ENCODE results near the gene BMPR2.
"Not testable (repeated sequence)": the region's sequence is repeated elsewhere in the genome, so short reads cannot be mapped to it uniquely, and the experiment has no call there.

The BMPR2 gene

DNA sequence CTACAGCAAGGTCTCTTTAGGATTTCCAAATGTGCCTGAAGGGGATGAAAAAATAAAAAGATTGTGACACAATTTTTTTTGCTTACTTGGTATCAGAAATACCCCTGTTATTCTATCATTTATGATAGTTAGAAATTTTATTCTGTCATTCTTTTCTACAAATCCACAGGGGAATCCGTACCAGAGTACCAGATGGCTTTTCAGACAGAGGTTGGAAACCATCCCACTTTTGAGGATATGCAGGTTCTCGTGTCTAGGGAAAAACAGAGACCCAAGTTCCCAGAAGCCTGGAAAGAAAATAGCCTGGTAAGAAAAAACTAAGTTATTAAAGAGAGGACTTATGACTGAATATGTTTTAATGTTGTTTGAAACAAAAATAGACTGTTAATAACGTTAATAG lies 166.0 kb downstream of the BMPR2 start:
- no peak for DNase-seq

DNA sequence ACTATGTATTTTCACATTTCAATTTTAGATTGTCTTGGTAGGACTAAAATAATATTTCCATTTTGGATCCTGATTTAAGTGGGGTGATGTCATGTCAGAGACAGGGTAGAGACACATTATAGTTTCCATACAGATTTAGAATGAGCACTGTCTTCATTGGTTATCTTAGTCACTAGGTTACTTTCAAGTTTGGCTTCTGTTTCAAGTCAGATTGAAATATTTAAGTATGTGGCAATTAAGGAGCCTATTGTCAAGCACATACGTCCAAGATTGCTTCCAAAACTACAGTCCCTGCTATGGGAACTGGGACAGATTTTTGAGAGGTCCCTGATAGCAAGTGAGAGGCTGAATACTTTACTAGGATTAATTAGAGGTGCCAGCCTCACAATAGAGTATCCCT lies 169.4 kb downstream of the BMPR2 start:
- DNase-seq: no peak

DNA sequence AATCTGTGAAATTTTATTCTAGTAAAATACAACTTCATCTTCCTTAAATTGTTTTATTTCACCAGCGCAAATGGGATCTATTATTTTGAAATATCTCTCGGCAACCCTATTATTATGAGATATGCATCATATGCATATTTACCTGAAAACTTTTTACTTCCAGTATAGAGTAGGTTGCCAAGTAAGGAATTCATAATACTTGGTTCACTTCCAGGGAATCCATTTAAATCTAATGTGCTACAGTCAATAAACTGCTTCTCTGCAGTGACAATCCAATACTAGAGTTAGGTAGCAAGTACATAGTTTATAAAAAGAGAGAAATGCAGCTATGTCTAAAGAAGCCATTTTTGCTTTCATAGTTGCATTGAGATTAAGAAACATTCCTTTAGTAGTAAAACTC lies 169.8 kb downstream of the BMPR2 start:
- no peak for DNase-seq

DNA sequence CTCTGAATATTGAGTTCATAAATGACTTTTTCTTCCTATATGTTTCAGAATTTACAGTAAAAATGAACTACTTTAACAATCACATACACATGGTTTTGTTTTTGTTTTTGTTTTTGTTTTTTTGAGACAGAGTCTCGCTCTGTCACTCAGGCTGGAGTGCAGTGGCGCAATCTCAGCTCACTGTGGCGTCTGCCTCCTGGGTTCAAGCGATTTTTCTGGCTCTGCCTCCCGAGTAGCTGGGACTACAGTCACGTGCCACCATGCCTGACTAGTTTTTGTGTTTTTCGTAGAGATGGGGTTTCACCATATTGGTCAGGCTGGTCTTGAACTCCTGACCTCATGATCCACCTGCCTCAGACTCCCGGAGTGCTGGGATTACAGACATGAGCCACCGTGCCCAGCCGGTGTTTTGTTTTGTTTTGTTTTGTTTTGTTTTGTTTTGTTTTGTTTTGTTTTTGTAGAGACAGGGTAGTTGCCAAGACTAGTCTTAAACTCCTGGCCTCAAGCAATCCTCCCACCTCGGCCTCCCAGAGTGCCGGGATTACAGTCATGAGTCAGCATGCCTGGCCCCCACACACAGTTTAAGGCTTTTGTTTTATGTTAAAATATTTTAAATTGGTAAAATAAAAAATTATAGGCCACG lies 170.5 kb downstream of the BMPR2 start:
- not testable (repeated sequence) for DNase-seq

DNA sequence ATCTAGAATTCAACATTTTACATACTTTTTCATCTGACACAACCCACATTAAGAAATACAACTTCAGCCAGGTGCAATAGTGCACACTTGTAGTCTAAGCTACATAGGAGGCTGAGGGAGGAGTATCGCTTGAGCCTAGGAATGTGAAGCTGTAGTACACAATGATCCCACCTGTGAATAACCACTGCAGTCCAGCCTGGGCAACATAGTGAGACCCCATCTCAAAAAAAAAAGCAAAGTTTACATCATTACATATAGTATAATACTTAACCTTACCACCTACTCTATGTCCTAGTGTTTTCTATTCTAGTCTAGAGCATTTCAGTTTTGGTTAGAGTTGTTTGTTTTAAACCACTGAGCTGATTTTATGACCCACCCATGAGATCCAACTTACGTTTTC lies 172.1 kb downstream of the BMPR2 start:
- DNase-seq: no peak

DNA sequence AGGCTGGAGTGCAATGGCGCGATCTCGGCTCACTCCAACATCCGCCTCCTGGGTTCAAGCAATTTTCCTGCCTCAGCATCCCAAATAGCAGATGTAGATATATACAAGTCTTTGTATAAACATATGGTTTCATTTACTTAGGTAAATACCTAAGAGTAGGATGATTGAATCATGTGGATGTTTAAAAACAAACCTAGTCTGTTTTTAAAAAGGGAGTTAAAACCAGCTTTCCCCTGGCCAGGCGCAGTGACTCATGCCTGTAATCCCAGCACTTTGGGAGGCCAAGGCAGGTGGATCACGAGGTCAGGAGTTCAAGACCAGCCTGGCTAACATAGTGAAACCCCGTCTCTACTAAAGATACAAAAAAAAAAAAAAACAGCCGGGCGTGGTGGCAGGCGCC lies 174.9 kb downstream of the BMPR2 start:
- not testable (repeated sequence) for DNase-seq

DNA sequence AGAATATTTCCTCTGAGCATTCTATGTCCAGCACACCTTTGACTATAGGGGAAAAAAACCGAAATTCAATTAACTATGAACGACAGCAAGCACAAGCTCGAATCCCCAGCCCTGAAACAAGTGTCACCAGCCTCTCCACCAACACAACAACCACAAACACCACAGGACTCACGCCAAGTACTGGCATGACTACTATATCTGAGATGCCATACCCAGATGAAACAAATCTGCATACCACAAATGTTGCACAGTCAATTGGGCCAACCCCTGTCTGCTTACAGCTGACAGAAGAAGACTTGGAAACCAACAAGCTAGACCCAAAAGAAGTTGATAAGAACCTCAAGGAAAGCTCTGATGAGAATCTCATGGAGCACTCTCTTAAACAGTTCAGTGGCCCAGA lies 179.2 kb downstream of the BMPR2 start:
- DNase-seq: no peak

DNA sequence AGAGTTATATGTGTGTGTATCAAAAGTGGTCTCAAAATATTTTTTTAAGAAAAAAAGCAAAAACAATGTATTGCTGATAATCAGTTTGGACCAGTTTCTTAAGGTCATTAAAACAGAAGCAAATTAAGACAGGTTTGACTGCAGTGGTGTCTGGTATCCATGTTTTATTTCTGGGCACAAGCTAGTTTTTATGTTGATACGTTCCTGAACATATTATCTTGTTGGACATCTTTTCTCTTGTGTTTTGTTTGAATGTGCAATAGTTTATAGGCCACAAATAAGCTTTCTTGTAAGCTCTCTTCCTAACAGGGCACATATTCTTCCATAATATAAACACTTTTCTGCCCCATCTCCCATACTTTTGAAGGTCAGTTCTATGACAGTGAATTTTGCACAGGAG lies 184.1 kb downstream of the BMPR2 start:
- no peak for DNase-seq

DNA sequence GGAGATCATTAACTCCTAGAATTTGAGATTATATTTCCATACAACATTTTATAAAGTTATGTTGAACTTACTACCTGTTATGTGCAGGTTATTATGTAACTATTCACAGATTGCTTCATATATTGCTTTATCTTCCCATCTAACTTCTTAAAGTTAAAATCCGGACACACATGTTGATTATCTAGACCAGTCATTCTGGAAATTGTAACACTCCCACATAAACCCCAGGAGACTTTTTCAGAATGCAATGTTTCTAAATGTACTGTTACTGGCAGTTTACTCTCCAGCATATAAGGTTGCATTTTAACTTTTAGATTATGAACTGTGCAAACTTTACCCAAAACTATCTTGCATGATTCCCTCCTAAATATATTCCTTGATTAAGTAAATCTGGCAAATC lies 188.1 kb downstream of the BMPR2 start:
- no peak for DNase-seq

DNA sequence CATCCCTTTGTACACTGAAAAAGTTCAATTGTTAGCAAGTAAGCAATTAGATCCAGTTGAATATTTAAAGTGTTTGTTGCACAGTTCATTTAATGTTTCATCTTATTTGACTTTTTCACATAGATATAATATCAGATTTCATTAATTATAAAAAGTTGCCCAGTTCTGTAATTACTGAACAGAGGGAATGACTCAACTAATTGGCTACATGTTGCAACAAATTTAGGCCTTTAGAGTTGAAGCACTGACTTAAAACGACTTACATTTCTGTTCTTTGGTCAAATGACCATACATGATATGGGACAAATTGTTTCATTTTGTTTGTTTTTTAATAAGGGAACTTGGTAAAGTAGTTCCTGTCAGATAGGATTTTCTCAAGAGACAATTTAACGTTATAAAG lies 190.2 kb downstream of the BMPR2 start:
- no peak for DNase-seq

DNA sequence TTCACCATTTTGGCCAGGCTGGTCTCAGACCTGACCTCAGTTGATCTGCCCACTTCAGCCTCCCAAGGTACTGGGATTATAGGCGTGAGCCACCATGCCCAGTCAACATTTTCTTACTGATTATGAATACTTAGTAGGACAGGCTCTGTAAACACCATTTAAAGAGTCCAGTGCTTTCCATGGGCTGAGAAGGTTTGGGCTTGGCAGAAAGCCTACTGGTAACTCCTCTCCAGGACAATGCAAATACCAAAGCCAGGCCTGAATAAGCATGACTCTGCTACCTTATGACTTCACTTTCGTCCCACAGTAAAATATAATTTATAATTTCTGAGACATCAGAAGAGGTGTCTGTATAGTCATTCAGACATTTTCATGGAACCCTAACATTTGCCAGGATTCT lies 198.4 kb downstream of the BMPR2 start:
- no peak for DNase-seq

DNA sequence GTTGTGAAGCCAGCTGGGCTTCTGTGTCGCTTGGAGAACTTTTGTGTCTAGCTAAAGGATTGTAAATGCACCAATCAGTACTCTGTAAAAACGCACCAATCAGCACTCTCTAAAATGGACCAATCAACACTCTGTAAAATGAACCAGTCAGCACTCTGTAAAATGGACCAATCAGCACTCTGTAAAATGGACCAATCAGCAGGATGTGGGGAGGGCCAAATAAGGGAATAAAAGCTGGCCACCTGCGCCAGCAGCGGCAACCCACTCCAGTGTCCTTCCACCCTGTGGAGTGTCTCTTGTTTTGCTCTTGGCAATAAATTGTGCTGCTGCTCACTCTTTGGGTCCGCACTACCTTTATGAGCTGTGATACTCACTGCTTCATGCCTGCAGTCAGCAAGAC lies 199.1 kb downstream of the BMPR2 start:
- not testable (repeated sequence) for DNase-seq

DNA sequence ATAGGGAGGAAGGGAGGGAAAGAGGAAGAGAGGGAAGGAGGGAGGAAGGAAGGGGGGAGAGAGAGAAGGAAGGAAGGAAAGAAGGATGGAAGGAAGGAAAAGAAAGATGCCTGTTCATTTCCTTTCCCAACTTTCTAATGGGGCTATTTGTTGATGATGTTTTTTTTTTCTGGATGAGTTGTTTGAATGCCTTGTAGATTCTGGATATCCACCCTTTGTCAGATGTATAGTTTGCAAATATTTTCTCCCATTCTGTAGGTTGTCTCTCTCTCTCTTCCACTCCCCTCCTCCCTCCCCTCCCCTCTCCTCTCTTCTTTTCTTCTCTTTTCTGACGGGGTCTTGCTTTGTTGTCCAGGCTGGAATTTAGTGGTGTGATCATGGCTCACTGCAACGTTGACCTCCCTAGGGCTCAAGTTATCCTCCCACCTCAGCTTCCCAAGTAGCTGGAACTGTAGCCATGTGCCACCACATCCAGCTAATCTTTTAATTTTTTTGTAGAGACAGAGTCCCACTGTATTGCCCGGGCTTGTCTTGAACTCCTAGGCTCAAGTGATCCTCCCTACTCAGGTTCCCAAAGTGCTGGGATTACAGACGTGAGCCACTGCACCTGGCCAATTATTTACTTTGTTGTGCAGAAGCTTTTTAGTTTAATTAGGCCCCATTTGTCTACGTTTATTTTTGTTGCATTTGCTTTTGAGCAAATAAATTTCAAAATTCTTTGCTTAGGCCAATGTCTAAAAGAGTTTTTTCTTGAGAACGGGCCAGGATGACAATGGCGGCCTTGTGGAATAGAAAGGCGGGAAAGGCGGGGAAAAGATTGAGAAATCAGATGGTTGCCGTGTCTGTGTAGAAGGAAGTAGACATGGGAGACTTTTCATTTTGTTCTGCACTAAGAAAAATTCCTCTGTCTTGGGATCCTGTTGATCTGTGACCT lies 201.4 kb downstream of the BMPR2 start:
- DNase-seq: peak; percentile 81

DNA sequence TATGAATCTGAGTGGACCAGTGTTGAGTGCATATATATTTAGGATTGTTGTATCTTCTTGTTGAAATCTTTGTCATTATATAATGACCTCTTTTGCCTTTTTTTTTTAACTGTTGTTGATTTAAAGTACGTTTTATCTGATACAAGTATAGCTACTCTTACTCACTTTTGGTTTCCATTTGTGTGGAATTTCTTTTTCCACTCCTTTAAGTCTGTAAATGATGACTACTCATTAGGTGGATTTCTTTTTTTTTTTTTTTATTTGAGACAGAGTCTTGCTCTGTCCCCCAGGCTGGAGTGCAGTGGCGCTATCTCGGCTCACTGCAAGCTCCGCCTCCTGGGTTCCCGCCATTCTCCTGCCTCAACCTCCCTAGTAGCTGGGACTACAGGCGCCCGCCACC lies 206.7 kb downstream of the BMPR2 start:
- DNase-seq: not testable (repeated sequence)

DNA sequence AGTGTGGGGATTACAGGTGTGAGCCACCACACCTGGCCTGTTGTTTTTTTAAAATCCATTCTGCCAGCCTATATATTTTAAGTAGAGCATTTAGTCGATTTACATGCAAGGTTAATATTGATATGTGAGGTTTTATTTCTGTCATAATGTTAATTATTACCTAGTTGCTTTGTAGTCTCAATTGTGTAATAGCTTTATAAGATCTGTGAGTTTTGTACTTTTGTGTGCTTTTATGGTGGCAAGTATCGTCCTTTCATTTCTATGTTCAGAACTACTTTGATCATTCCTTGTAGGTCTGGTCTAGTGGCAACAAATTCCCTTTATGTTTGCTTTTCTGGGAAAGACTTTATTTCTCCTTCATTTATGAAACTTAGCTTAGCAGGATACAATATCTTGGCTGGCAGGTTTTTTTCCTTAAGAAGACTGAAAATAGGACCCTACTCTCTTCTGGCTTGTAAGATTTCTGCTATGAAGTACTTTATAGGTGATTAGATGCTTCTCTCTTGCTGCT lies 207.6 kb downstream of the BMPR2 start:
- no peak for DNase-seq

DNA sequence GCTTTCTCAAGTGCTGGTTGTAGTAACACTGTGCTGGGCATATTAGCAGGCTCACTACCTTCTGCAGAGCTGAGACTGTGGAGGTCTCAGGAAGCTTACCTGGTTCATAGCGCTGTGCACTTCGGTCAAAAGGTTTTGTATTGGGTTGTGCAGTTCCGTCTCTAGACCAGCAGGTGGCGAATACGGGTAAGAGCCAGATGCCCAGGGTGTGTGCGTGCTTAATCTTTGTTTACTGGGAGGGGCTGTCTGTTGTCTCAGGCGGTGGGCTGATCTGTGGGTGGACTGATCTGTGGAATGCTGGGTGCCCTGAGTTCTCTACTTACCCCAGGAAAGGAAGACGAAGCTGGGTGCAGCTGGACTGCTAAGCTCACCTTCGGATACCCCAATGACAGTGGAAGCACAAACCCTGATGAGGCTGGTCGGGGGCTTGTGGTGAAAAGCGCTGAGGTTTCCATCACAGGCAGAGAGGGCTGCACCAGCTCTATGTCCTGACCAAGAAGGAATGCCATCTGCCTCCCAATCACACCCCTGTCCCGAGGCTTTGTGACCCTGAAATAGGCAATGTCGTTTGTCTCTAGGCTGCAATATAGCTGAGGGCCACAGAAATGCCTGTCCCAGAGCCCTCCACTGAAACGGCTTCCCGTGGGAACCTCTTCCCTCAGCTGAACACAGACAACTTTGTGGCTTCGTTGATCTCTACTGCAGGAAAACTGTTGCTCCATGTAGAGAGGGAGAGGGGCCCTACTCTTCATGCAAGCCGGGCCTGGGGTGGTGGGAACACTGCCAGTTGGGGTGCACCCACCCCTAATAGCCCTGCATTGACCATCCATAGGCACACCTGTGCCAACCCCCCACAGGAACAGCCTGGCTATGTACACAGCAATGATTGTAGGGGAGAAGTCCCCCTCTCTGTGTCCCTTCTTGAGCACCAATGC lies 212.8 kb downstream of the BMPR2 start:
- peak; percentile 26 for DNase-seq

DNA sequence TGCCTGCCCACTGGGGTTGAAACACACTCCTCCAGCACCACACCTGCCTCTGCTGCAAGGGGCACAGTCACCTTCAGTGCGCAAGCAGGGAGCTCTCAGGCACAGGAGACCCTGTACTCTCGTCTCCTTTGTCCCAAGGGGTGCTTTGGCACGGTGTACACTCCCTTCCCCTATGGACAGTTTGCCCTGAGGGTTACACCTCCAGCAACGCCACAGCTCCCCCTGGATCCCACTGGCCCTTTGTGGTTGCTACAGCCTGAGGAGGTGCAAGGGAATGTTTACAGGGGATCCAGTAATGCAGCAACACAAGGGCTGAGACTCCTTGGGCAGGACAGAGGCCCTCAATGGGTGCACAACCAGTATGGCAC lies 213.4 kb downstream of the BMPR2 start:
- no peak for DNase-seq

DNA sequence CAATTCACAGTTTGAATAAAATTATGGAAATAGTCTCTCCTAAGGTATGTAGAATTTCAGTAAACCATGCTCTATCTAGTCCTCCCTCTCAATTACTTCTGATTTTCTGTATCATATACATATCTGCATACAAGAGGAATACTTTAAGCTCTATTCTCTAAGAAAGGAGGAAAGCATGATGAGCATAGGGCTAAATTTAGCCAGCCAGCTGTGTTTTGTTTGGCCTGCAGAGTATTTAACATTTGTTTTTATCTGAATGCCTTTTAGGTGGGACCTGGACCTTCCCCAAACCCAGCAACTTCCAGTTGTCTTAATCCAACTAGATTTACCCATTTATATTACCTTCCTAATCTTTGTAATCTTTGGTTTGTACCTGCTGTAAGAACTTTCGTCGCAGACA lies 216.4 kb downstream of the BMPR2 start:
- no peak for DNase-seq

DNA sequence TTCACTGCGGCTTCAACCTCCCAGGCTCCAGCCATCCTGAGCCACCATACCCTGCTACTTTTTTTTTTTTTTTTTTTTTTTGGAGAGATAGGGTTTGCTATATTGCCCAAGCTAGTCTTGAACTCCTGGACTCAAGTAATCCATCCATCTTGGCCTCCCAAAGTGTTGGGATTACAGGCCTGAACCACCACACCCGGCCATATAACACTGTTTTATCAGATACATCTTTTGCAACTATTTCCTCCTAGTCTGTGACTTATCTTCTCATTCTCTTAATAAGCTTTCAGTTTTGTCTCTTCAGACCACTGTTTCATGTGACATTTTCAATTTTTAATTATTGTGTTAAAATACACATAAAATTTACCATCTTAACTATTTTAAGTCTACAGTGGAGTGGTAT lies 223.0 kb downstream of the BMPR2 start:
- DNase-seq: no peak

DNA sequence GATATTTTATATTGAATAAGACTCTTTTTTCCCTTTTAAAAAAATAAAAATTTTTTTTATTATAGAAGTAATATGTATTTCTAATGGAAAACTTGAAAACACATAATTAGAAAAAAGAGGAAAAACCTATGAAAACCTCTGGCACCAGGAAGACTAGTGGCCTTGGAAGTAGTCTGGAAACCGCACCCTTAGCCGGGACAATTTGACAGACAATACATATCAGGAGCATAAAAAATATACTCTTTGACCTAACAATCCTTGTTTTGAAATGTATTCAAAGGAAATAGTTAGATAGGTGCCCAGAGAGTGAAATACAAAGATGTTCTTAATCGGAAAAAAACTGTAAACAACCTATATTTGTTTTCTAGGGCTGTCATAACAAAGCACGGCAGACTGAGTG lies 223.8 kb downstream of the BMPR2 start:
- no peak for DNase-seq

DNA sequence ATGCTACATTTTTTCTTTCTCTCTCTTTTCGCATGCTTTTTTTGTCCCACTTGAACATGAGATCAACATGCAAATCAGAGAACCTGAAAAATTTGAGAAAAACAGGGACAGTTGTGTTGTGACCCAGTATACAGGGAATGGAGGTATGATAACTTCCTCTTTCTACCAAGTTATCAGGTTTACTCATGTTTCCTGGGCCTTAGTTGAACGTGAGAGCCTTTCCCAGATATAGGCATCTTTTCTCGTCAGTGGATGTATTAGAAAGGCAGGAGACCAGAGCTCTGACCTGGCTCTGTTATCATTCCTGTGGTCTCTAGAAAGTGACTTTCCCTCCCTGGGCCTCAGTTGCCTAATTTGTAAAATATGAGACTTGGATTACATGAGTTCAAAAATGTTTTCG lies 228.6 kb downstream of the BMPR2 start:
- DNase-seq: no peak

DNA sequence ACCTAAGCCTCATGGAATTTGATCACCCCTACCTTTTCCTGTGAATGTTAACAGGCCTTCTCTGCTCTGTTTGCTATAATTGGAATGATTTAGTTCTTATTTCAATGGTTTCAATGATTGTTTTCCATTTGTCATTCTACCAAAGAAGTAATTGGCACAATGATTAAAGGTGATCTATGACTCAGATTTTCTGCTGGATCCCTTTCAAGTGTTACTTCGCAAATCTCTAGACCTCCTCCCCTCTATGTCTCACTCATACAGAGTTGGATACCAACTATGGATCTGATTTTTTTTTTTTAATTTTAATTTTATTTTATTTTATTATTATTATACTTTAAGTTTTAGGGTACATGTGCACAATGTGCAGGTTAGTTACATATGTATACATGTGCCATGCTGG lies 229.0 kb downstream of the BMPR2 start:
- no peak for DNase-seq

DNA sequence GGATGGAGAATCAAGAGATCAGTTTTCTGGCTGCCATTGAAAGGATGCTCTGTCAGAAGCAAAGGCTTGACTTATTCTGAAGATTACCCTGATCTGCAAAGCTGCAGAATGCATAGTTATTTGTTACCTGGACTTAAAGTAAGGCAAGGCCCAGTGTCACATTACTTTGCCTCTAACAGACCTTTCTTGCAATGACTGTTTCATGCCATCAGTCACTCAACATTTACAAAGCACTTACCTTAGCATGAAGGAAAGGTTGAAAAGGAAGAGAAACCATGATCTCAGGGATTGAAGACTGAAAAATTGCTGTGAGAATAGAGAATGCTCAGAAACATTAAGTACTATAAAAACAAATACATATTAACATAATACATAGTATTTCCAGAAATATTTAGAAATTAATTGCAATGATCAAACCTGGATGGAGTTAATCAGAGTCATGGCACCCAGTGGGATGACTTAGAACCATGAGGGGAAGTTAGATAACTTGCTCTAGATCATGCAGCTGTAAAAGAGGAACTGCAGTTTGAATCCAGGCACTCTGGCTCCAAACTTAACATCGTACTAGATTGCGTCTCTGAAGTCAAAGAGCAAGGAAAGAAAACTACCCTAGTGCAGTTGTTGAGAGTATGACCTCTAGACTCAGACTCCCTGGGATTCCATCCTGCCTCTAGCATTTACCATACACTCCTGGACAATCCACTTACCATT lies 232.2 kb downstream of the BMPR2 start:
- no peak for DNase-seq

All from NCI-H524 treated with DMSO at 0.1 percent for 48 hours (cell line).